Measurements from ENCODE around the gene MTA1. TPM values are rescaled to one million over a fixed set of nuclear protein-coding genes. Genes with fewer than 3 reads are reported as not detected.
A peak's percentile ranks its signal among the peaks of the same experiment; 100 is the strongest.

MTA1 gene
- total and polyA plus RNA-seq, 2 donors (not counting 1 experiment from before 2014, with no cell fraction given), result 137 to 147 TPM

GRCh38 chr14:105475269-105476096 is 55.9 kb downstream of the MTA1 start:
- Histone ChIP-seq H3K27ac (ENCODE audit: low read length in 2 of 2) (no peak overlapping the region), H3K4me2 (replicated peaks; ENCODE audit: low read depth, low read length, poor library complexity, severe bottlenecking) (peak overlapping the region; percentile 95), H3K36me3 (replicated peaks in 1 of 2; ENCODE audit: control extremely low read depth in 1 of 2, control insufficient read depth in 1 of 2, extremely low read depth in 1 of 2, insufficient read depth in 2 of 2, low read length in 1 of 2) (no peaks in the 10 kb centered on the region), H3K27me3 (replicated peaks in 1 of 4; ENCODE audit: control extremely low read depth in 1 of 4, control insufficient read depth in 3 of 4, insufficient read depth in 4 of 4, low read length in 3 of 4) (peaks cover 0 to 48% (median 11%) of the 10 kb centered on the region in 4 experiments), H3K4me3 (ENCODE audit: control extremely low read depth in 1 of 5, extremely low read depth in 1 of 5, insufficient read depth in 1 of 5, low read depth in 2 of 5, low read length in 4 of 5) (peak overlapping the region in 3 of 5 experiments; percentile 33 to 62 (median 51)), H4K20me1 (ENCODE audit: control insufficient read depth, insufficient read depth, low read length, poor library complexity, severe bottlenecking) (peaks cover 15% of the 10 kb centered on the region), H3K9me3 (ENCODE audit: control extremely low read depth in 1 of 3, control insufficient read depth in 2 of 3, insufficient read depth in 1 of 3, low read length in 2 of 3) (peaks cover 0 to 44% (median 0%) of the 10 kb centered on the region in 3 donors), H3K9ac (ENCODE audit: low read length) (peak overlapping the region; percentile 63), H2AFZ (ENCODE audit: insufficient read depth, low read depth, low read length, poor library complexity, severe bottlenecking) (peak overlapping the region; percentile 54), H3K79me2 (ENCODE audit: control insufficient read depth, insufficient read depth, low read length) (no peaks in the 10 kb centered on the region), H3K4me1 (ENCODE audit: control insufficient read depth in 2 of 2, insufficient read depth in 2 of 2, low read length in 2 of 2) (peaks cover 48 to 64% of the 10 kb centered on the region in 2 donors)
- 5% methylated on average over 47 of the region's 48 CpGs for WGBS (ENCODE audit: insufficient coverage)
- peak overlapping the region; percentile 73 for H3K4me3 Mint-ChIP-seq
- POLR2A ChIA-PET, result interaction anchor here (1.5 kb wide), 1 partner anchor 14 kb away, joined by 7 read pairs; no protein-coding TSS in a partner anchor
- no peaks in the 10 kb centered on the region for H3K27me3 Mint-ChIP-seq
- peak overlapping the region; percentile 37 for H3K27ac Mint-ChIP-seq
- peaks cover 48% of the 10 kb centered on the region for H3K4me1 Mint-ChIP-seq
- TF ChIP-seq CTCF (IDR thresholded peaks at IDR 0.05), result no peak
- TF ChIP-seq EZH2 (IDR thresholded peaks at IDR 0.05; ENCODE audit: borderline replicate concordance, insufficient read depth, low read depth, low read length, poor library complexity, severe bottlenecking), result peak; percentile 33
- intact Hi-C loops (cut with micrococcal nuclease), result loop anchor here (2.0 kb wide), 1 partner anchor 15 kb away; the partner anchor contains the start of gene TEDC1
- DNase-seq, result peak; percentile 44
- no peaks in the 10 kb centered on the region for H3K9me3 Mint-ChIP-seq (ENCODE audit: insufficient read depth)
- no peak for ATAC-seq (ENCODE audit: low read depth)
- CTCF ChIA-PET, result interaction anchor here (1.5 to 7.3 kb wide), 2 partner anchors 15 to 57 kb away, joined by 3 to 121 read pairs; partner anchors contain the start of gene TEDC1
